Gastrocnemius medialis (tissue), 4 donors: ENCODE results near the gene RREB1.

Source experiments
- CTCF ChIP-seq, 5 experiments: fragments of 450-650 bp in 3 of 5; fragments of 200-600 bp in 2 of 5; sonication (generic) in 2 of 5; IDR thresholded peaks in 4 of 5; conservative IDR thresholded peaks in 1 of 5; 1 replicate in 4 of 5; 2 replicates in 1 of 5; pipeline ENCODE4 v1.5.1; 2016 to 2019; ENCODE audit warnings: antibody characterized with exemption in 5 of 5, mild to moderate bottlenecking in 3 of 5, moderate library complexity in 3 of 5
- POLR2A ChIP-seq, 2 donors: fragments of 450-650 bp; IDR thresholded peaks; one replicate each; pipeline ENCODE4 v1.6.1; 2017; ENCODE audit warnings: antibody characterized with exemption in 2 of 2, mild to moderate bottlenecking in 2 of 2, moderate library complexity in 2 of 2

DNA sequence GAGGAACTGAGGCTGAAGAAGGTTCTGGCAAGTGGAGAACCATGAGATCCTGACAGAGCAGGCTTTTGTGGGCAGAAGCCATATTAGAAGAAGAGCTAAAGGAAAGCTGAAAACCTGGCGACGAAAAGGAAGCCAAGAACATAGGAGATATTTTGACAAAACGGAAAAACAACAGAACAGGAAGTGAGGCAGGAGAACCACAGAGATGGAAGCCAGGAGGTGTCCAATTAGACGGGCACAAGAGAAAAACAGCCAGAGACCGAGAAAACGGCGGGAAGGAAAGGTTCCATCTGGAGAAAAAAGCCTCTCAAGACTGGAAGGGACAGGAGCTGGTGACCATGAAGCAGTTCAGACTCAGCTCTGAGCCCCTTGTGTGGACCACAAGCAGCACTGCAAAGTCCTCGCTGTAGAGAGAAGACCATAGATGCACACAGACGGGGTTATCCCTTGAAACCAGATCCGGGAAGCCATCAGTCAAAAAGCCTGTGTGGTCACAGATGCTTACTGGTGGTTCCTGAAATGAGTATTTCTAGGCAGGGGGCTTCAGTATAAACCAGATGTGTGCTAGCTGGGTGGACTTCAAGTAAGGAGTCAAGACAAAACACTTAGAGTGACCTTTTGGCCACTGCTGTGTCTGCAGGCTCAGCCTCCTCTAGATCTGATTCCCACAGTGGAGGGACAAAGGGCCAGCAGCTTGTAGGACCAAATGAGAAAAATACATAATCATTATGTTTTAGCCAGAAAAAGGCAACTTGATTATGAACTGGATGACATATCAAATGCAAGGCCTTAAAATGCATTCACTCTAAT, 174.5 kb downstream of the RREB1 start:
- TF ChIP-seq POLR2A (IDR thresholded peaks at IDR 0.05) (no peak), CTCF (IDR thresholded peaks at IDR 0.05 in 4 of 5, conservative IDR thresholded peaks at IDR 0.05 in 1 of 5) (no peak)
